ENCODE measurements around the gene NDUFAF5. TPM values are rescaled to one million over a fixed set of nuclear protein-coding genes. Genes with fewer than 3 reads are reported as not detected.
"Not testable (repeated sequence)": the region's sequence is repeated elsewhere in the genome, so short reads cannot be mapped to it uniquely, and the experiment has no call there.

Gene NDUFAF5
- 12.8 and 16.3 TPM in 2 replicates for total RNA-seq (2022)
- Bru-seq, nascent RNA, result percentile 69 among the genes with signal in this experiment
- BruChase-seq, experiment 1, labeled RNA remaining after a 6-hour chase, result percentile 58 among the genes with signal in this experiment
- percentile 59 among the genes with signal in this experiment for BruChase-seq, experiment 2, labeled RNA remaining after a 2-hour chase
- long read RNA-seq, full-length matches to known transcripts, result 9 of 14 reads
- long read RNA-seq, partial matches to known transcripts, result 0 of 14 reads
- long read RNA-seq, other reads (novel, unspliced or antisense), result 5 of 14 reads

GRCh38 chr20:13784893-13785715 lies at the start of gene NDUFAF5, which contains the start of gene ESF1:
Gene NDUFAF5, plus strand, starts transcription at chr20:13785028. Its CDS starts 41 bp downstream, at chr20:13785069.
Gene ESF1, minus strand, starts transcription at chr20:13784919. Its CDS starts 1,779 bp downstream, at chr20:13783140.
- H3K27ac Mint-ChIP-seq (ENCODE audit: unreplicated experiment), result peak within 1 kb of the TSS; percentile 98
- H3K4me3 Mint-ChIP-seq (ENCODE audit: low read depth, unreplicated experiment), result peak within 1 kb of the TSS; percentile 98
- no peaks in the 10 kb centered on the region for H3K9me3 Mint-ChIP-seq (ENCODE audit: low read depth, unreplicated experiment)
- CTCF ChIA-PET, result interaction anchor here (0.6 to 1.6 kb wide), 5 partner anchors 10 to 222 kb away, joined by 3 to 10 read pairs (median 3); partner anchors contain the start of gene MACROD2
- H3K4me1 Mint-ChIP-seq (ENCODE audit: low read depth, unreplicated experiment), result peaks cover 20% of the 10 kb centered on the region
- intact Hi-C loops (cut with micrococcal nuclease; ENCODE audit: unreplicated experiment), result no loop called here
- no peaks in the 10 kb centered on the region for H3K27me3 Mint-ChIP-seq (ENCODE audit: unreplicated experiment)
- no TSS peak for BruUV-seq (replicated peaks)
- peak; percentile 84 for DNase-seq
- peaks cover 26% of the 10 kb centered on the region for H3K36me3 Mint-ChIP-seq (ENCODE audit: insufficient read depth, unreplicated experiment)
- TF ChIP-seq CTCF (IDR thresholded peaks at IDR 0.05; ENCODE audit: unreplicated experiment), result no peak

GRCh38 chr20:13735826-13736225 lies 49.0 kb upstream of the NDUFAF5 start:
- Mint-ChIP-seq H3K4me1 (ENCODE audit: low read depth, unreplicated experiment) (no peaks in the 10 kb centered on the region), H3K27ac (ENCODE audit: unreplicated experiment) (no peak overlapping the region), H3K36me3 (ENCODE audit: insufficient read depth, unreplicated experiment) (peaks cover 6% of the 10 kb centered on the region), H3K4me3 (ENCODE audit: low read depth, unreplicated experiment) (no peak overlapping the region), H3K27me3 (ENCODE audit: unreplicated experiment) (no peaks in the 10 kb centered on the region), H3K9me3 (ENCODE audit: low read depth, unreplicated experiment) (no peaks in the 10 kb centered on the region)
- no peak for DNase-seq
- intact Hi-C loops (cut with micrococcal nuclease; ENCODE audit: unreplicated experiment), result no loop called here
- TF ChIP-seq CTCF (IDR thresholded peaks at IDR 0.05; ENCODE audit: unreplicated experiment), result no peak
- CTCF ChIA-PET, result no interaction called here
- no TSS peak for BruUV-seq (replicated peaks)

- CTCF ChIA-PET, result no interaction called here
- intact Hi-C loops (cut with micrococcal nuclease; ENCODE audit: unreplicated experiment), result no loop called here
- Mint-ChIP-seq H3K4me3 (ENCODE audit: low read depth, unreplicated experiment) (no peak overlapping the region), H3K36me3 (ENCODE audit: insufficient read depth, unreplicated experiment) (peaks cover 6% of the 10 kb centered on the region), H3K27me3 (ENCODE audit: unreplicated experiment) (no peaks in the 10 kb centered on the region), H3K4me1 (ENCODE audit: low read depth, unreplicated experiment) (no peaks in the 10 kb centered on the region), H3K27ac (ENCODE audit: unreplicated experiment) (no peak overlapping the region), H3K9me3 (ENCODE audit: low read depth, unreplicated experiment) (no peaks in the 10 kb centered on the region)
- BruUV-seq (replicated peaks), result no TSS peak
- no peak for DNase-seq
- TF ChIP-seq CTCF (IDR thresholded peaks at IDR 0.05; ENCODE audit: unreplicated experiment), result no peak
Measured at GRCh38 chr20:13736436-13737191, 48.2 kb upstream of the NDUFAF5 start.

GRCh38 chr20:13738187-13738586 lies 46.6 kb upstream of the NDUFAF5 start:
- BruUV-seq (replicated peaks); H3K4me1 Mint-ChIP-seq (ENCODE audit: low read depth, unreplicated experiment); CTCF ChIA-PET; H3K27ac Mint-ChIP-seq (ENCODE audit: unreplicated experiment); H3K36me3 Mint-ChIP-seq (ENCODE audit: insufficient read depth, unreplicated experiment); H3K9me3 Mint-ChIP-seq (ENCODE audit: low read depth, unreplicated experiment); H3K4me3 Mint-ChIP-seq (ENCODE audit: low read depth, unreplicated experiment); DNase-seq; H3K27me3 Mint-ChIP-seq (ENCODE audit: unreplicated experiment); intact Hi-C loops (cut with micrococcal nuclease; ENCODE audit: unreplicated experiment): not testable (repeated sequence)
